OCI-LY3 (cell line): ENCODE data around the gene RUFY3.

ENCODE experiments used
- H2AFZ ChIP-seq: fragments of 200-600, 300-600 bp; shearing (Covaris generic); 2 replicates; pipeline ENCODE4 v1.6.0; 2014; ENCODE audit warnings: antibody characterized with exemption, low read depth, low read length
- H3K27ac ChIP-seq: fragments of 200-600, 300-600 bp; sonication (generic); 2 replicates; pipeline ENCODE4 v1.5.1; 2014; ENCODE audit warnings: mild to moderate bottlenecking, low read length, moderate library complexity, mixed read lengths
- H3K27me3 ChIP-seq: fragments of 200-600, 300-600 bp; sonication (generic); 2 replicates; pipeline ENCODE4 v1.6.1; 2014; ENCODE audit warnings: low read depth, low read length, mixed read lengths
- H3K36me3 ChIP-seq: fragments of 200-600, 300-600 bp; sonication (generic); replicated peaks from 2 replicates; pipeline ENCODE3; 2014; ENCODE audit warnings: low read depth, low read length, mixed read lengths
- H3K4me1 ChIP-seq: fragments of 300-600, 200-600 bp; sonication (generic); 2 replicates; pipeline ENCODE4 v1.6.1; 2014; ENCODE audit warnings: low read length, mixed read lengths
- H3K4me2 ChIP-seq: fragments of 200-600, 300-600 bp; sonication (generic); 2 replicates; pipeline ENCODE4 v1.6.1; 2014; ENCODE audit warnings: low read length, mixed read lengths
- H3K4me3 ChIP-seq: fragments of 300-600, 200-600 bp; sonication (generic); 2 replicates; pipeline ENCODE4 v1.5.1; 2014; ENCODE audit warnings: antibody characterized with exemption, mild to moderate bottlenecking, low read length, moderate library complexity
- H3K79me2 ChIP-seq: fragments of 300-600, 200-600 bp; shearing (Covaris generic); 2 replicates; pipeline ENCODE4 v1.6.1; 2014; ENCODE audit warnings: mild to moderate bottlenecking, low read length, mixed read lengths
- H3K9ac ChIP-seq: fragments of 300-600, 200-600 bp; shearing (Covaris generic); 2 replicates; pipeline ENCODE4 v1.6.0; 2014; ENCODE audit warnings: mild to moderate bottlenecking, low read length, moderate library complexity
- H3K9me3 ChIP-seq: fragments of 200-600, 300-600 bp; shearing (Covaris generic); 2 replicates; pipeline ENCODE4 v1.6.1; 2014; ENCODE audit warnings: low read length, mixed read lengths; ENCODE audit not compliant: insufficient read depth
- H4K20me1 ChIP-seq: fragments of 200-600, 300-600 bp; sonication (generic); 2 replicates; pipeline ENCODE4 v1.6.1; 2016; ENCODE audit warnings: low read length, mixed read lengths; ENCODE audit not compliant: insufficient read depth
- EZH2phosphoT487 ChIP-seq: fragments of 200-600 bp; shearing (Covaris generic); IDR thresholded peaks from 2 replicates; pipeline ENCODE4 v1.6.1; 2018; ENCODE audit warnings: antibody characterized with exemption, mixed run types, low read depth
- TF ChIP-seq, protein P1 (sequence below): fragments of 200-600, 300-600 bp; sonication (generic); IDR thresholded peaks from 2 replicates; pipeline ENCODE4 v1.5.1; 2014; ENCODE audit warnings: antibody characterized with exemption, low read length, low read depth

RUFY3 gene

DNA sequence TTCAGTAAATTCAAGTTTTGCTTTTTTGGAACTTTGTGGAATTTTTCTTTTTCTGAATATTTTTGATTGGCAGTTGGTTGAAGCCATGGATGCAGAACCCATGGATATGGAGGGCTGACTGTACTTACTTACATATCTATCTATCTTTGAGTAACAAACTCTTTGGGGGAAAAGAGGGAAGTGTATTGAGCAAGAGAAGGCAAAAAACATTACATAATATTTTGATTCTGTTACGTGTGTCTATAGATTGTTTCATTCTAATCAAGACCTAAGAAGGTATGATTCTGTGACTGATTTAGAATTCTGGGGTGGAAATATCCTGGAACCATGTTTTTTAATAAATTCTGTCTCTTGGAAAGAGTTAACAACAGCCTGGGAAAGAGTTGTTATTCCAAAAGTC lies 86.4 kb downstream of the RUFY3 start:
- Histone ChIP-seq H3K4me3 (no peak overlapping the region), H3K4me2 (no peak overlapping the region), H2AFZ (no peak overlapping the region), H3K9ac (no peak overlapping the region), H3K79me2 (no peaks in the 10 kb centered on the region), H3K27me3 (no peaks in the 10 kb centered on the region), H3K4me1 (no peaks in the 10 kb centered on the region), H4K20me1 (no peaks in the 10 kb centered on the region), H3K36me3 (no peaks in the 10 kb centered on the region), H3K9me3 (no peaks in the 10 kb centered on the region), H3K27ac (no peak overlapping the region)
- no peak for TF ChIP-seq EZH2phosphoT487
- TF ChIP-seq, protein P1, sequence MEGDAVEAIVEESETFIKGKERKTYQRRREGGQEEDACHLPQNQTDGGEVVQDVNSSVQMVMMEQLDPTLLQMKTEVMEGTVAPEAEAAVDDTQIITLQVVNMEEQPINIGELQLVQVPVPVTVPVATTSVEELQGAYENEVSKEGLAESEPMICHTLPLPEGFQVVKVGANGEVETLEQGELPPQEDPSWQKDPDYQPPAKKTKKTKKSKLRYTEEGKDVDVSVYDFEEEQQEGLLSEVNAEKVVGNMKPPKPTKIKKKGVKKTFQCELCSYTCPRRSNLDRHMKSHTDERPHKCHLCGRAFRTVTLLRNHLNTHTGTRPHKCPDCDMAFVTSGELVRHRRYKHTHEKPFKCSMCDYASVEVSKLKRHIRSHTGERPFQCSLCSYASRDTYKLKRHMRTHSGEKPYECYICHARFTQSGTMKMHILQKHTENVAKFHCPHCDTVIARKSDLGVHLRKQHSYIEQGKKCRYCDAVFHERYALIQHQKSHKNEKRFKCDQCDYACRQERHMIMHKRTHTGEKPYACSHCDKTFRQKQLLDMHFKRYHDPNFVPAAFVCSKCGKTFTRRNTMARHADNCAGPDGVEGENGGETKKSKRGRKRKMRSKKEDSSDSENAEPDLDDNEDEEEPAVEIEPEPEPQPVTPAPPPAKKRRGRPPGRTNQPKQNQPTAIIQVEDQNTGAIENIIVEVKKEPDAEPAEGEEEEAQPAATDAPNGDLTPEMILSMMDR, result no peak

DNA sequence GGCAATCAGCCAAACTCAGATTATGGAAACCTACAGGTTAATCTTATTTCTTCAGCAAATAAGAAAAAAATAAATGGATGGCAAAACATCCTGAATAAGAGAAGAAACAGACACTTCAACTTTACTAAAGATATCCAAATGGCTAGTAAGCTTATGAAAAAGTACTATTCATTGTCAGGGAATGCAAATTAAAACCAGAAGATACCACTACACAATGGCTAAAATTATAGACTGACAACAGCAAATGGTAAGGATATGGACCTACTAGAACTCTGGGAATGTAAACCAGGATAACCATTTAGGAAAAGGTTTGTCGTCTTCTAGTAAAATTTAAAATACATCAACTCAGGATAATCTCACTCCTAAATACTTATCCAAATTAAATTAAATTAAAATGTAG lies 93.6 kb downstream of the RUFY3 start:
- H3K4me2 ChIP-seq, result no peak overlapping the region
- no peaks in the 10 kb centered on the region for H3K79me2 ChIP-seq
- H4K20me1 ChIP-seq, result 0 out of 2 replicates have a peak, but pooled peaks cover 7% of the 10 kb centered on the region
- H2AFZ ChIP-seq, result no peak overlapping the region
- H3K9me3 ChIP-seq, result no peaks in the 10 kb centered on the region
- no peaks in the 10 kb centered on the region for H3K27me3 ChIP-seq
- TF ChIP-seq EZH2phosphoT487, result no peak
- TF ChIP-seq, protein P1, result no peak
- H3K9ac ChIP-seq, result no peak overlapping the region
- H3K27ac ChIP-seq, result no peak overlapping the region
- H3K4me3 ChIP-seq, result no peak overlapping the region
- peaks cover 6% of the 10 kb centered on the region; the same call in 1 of the 2 replicates for H3K4me1 ChIP-seq
- H3K36me3 ChIP-seq, result peaks cover 24% of the 10 kb centered on the region

DNA sequence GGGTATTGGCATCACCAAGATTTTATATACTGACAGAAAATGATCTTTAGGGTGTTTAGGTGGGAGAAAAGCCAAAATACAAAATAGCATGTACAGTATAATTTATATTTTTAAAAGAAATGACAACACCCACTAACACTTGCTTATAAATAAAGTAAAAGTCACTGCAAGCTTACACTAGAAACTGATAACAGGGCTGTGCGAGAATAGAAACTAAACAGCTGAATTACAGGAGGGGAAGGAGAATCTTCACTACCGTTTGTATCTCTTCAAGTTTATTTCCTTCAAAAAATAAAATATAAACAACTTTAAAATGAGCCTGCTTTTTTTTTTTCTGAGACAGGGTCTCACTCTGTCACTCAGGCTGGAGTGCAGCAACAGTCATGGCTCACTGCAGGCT lies 95.1 kb downstream of the RUFY3 start:
- Histone ChIP-seq H3K9ac (no peak overlapping the region), H3K4me3 (no peak overlapping the region), H3K27me3 (no peaks in the 10 kb centered on the region), H3K4me2 (no peak overlapping the region), H2AFZ (no peak overlapping the region), H3K27ac (no peak overlapping the region), H3K9me3 (no peaks in the 10 kb centered on the region), H4K20me1 (0 out of 2 replicates have a peak, but pooled peaks cover 7% of the 10 kb centered on the region), H3K4me1 (peaks cover 6% of the 10 kb centered on the region; the same call in 1 of the 2 replicates), H3K36me3 (peaks cover 29% of the 10 kb centered on the region), H3K79me2 (no peaks in the 10 kb centered on the region)
- TF ChIP-seq EZH2phosphoT487, result no peak
- TF ChIP-seq, protein P1, result no peak

DNA sequence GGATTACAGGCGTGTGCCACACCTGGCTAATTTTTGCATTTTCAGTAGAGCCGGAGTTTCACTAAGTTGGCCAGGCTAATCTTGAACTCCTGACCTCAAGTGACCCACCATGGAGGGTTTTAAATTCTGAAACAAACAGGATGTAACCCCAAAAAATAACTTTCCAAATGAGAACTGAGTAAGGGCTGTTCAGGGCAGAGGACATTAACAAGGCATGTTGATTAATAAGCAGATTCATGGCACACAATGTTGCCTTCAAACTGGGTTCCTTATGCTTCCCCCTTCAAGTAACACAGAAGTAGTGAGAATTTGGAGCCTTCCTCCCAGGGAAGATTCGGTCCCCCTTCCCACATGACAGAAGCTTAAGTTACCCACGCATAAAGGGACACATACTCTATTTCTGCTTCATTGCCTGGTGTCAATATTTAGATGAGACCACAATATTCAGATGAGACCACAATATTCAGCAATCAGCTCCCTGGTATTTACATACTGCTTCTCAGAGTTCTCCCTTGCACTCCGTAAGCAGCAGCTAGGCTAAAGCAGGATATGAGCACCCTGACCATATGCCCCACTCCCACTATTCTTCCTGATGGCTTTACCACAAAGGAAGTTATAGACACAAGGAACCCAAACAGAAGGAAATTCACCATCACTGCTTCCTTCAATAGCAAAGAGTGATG lies 96.5 kb downstream of the RUFY3 start:
- TF ChIP-seq, protein P1, result no peak
- no peak for TF ChIP-seq EZH2phosphoT487
- Histone ChIP-seq H3K9ac (no peak overlapping the region), H3K36me3 (peaks cover 35% of the 10 kb centered on the region), H3K79me2 (no peaks in the 10 kb centered on the region), H3K4me1 (peaks cover 6% of the 10 kb centered on the region; the same call in 1 of the 2 replicates), H3K4me2 (no peak overlapping the region), H3K27ac (no peak overlapping the region), H2AFZ (no peak overlapping the region), H3K27me3 (no peaks in the 10 kb centered on the region), H4K20me1 (0 out of 2 replicates have a peak, but pooled peaks cover 7% of the 10 kb centered on the region), H3K9me3 (no peaks in the 10 kb centered on the region), H3K4me3 (no peak overlapping the region)
